Epithelial cell of esophagus (primary cell): ENCODE results near the gene STK32B.

Source experiments
- DNase-seq: peaks from one replicate; pipeline ENCODE4 v3.0.0; 2010; ENCODE audit warnings: low read depth
- H3K4me3 ChIP-seq: 2 replicates; pipeline ENCODE4 v1.5.1; 2011; ENCODE audit warnings: mild to moderate bottlenecking, low read length, control low read depth
- TF ChIP-seq, protein P1 (sequence below): IDR thresholded peaks from 2 replicates; pipeline ENCODE4 v1.5.1; 2011; ENCODE audit warnings: low read depth, mild to moderate bottlenecking, low read length, control low read depth, inconsistent platforms; ENCODE audit not compliant: insufficient read depth; ENCODE audit errors: missing control alignments

Gene STK32B

DNA sequence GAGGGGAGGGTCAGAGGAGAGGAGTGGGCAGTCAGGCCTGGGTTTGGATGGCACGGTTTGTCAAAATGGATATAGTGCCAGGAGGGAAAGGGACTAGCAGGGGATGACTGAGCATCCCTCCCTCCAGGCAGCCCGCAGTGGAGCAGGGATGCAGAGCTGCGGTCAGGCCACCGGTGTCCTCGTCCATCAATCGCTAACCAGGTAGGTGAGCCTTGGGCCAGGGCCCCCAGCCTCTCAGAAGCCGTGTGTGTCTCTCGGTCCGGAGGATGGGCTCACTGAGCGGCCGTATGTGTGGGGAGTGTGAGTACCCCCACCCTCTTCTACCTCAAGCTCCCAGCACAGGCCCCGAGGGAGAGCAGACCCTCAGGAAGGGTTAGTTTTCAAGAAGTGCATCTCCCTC, 31.5 kb upstream of the STK32B start:
- DNase-seq: no peak
- no peak overlapping the region for H3K4me3 ChIP-seq
- TF ChIP-seq, protein P1, sequence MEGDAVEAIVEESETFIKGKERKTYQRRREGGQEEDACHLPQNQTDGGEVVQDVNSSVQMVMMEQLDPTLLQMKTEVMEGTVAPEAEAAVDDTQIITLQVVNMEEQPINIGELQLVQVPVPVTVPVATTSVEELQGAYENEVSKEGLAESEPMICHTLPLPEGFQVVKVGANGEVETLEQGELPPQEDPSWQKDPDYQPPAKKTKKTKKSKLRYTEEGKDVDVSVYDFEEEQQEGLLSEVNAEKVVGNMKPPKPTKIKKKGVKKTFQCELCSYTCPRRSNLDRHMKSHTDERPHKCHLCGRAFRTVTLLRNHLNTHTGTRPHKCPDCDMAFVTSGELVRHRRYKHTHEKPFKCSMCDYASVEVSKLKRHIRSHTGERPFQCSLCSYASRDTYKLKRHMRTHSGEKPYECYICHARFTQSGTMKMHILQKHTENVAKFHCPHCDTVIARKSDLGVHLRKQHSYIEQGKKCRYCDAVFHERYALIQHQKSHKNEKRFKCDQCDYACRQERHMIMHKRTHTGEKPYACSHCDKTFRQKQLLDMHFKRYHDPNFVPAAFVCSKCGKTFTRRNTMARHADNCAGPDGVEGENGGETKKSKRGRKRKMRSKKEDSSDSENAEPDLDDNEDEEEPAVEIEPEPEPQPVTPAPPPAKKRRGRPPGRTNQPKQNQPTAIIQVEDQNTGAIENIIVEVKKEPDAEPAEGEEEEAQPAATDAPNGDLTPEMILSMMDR: no peak

DNA sequence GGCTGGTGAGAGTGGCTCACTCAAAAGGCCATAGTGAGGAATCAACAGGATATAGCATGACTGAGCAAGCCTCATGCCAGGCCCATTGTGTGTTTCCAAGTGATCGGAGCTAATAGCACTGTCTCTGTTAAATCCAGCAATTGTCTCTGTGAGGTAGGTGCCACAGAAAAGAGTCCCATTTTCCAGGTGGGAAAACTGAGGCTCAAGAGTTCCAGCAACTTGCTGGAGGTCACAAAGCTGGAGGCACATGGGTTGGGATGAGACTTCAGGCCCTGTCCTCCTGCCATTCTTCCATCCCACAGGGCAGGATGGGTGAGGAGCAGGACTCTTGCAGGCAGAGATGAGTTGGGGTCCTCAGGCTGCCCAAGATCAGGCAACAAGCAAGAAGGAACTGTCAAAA, 30.9 kb upstream of the STK32B start:
- no peak overlapping the region for H3K4me3 ChIP-seq
- TF ChIP-seq, protein P1: no peak
- DNase-seq: no peak

DNA sequence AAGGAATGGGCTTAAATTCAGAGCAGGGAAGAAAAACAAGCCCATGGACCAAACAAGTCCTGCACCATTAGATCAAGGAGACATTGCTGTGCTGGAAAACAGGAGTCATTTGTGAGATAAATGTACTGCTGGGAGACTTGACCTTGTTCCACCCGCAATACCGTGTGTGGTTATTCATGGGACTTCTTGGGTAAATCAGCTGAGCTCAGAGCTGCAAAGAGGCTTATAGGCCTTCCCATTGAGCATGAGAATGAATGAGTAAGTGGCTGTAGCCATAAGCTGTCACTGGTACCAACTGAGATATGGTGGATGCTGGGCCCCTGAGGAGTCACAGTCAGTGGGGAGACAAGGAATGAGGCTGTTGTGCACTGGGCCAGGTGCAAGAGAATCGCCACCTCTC, 29.7 kb upstream of the STK32B start:
- DNase-seq: no peak
- no peak overlapping the region for H3K4me3 ChIP-seq
- TF ChIP-seq, protein P1: no peak

DNA sequence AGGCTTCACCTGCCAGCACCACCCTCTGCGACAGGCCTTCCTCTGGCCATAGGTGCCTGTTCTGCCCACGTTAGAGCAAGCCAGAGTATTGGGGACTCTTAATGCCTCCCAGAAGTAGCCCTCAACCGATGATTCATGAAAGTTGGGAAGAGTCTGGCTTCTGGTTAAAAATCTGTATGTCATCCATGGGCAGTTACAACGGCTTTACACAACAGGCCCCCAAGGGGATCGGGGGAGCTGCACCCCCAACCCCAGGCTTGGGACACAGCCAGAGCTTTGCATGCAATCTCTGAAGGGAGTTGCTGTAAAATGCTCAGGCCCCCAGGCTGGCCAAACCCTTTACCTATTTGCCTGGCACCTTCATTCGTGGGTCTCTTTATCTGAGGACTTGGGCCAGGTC, 26.6 kb upstream of the STK32B start:
- DNase-seq: no peak
- H3K4me3 ChIP-seq: no peak overlapping the region
- TF ChIP-seq, protein P1: no peak

DNA sequence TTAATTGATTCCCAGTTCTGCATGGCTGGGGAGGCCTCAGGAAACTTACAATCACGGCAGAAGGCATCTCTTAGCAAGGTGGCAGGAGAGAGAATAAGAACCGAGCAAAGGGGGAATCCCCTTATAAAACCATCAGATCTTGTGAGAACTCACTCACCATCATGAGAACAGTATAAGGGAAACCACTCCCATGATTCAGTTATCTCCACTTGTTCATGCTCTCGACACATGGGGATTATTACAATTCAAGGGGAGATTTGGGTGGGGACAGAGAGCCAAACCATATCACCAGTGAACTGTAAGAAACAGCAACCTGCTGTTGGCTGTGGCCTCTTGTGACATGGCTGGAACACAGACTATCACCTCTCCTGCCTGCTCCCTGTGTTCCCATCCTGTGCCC, 24.9 kb upstream of the STK32B start:
- TF ChIP-seq, protein P1: no peak
- no peak overlapping the region for H3K4me3 ChIP-seq
- no peak for DNase-seq

DNA sequence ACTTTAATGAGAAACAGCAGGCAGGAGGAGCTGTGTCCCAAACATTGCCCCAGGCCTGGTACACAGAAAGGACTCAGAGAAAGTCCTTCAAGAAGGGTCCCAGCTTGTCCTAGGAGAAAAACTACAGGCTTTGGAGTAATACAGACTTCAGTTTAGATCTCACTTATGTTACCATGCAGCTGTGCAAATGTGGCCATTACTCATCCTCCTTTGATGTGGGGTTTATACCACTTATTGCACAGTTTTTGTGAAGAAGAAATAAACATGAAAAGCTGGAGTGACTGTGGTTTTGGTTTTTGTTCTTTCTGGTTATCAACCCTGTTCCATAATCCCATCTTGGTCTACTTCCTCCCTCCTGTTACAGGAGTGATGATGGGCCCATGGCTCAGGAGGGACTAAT, 23.9 kb upstream of the STK32B start:
- DNase-seq: no peak
- TF ChIP-seq, protein P1: no peak
- H3K4me3 ChIP-seq: no peak overlapping the region

DNA sequence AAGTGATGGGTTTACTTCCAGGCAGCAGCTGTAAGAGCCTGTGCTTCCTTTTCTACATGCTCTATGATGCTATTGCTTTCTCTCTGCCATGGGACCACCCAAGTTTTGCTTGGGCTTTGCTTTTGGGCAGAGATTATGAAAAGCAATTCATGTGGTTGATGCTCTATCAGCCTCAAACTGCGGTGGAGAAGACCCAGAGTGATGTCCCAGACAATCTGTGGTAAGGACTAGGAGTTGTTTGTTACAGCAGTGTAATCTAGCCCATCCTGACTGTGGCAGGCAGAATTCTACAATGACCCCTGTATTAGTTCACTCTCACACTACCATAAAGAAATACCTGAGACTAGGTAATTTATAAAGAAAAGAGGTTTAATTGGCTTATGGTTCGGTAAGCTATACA, 22.8 kb upstream of the STK32B start:
- DNase-seq: no peak
- TF ChIP-seq, protein P1: no peak
- H3K4me3 ChIP-seq: no peak overlapping the region
